ENCODE measurements around the gene CCDC91. TPM values are rescaled to one million over a fixed set of nuclear protein-coding genes. Genes with fewer than 3 reads are reported as not detected.
A peak's percentile ranks its signal among the peaks of the same experiment; 100 is the strongest.

CCDC91 gene
- total RNA-seq, 1 donor from 2014 or later: 12.0 TPM

GRCh38 chr12:28227251-28227650 is 37.0 kb downstream of the CCDC91 start:
- peaks cover 20% of the 10 kb centered on the region for H3K4me1 Mint-ChIP-seq
- H3K9me3 Mint-ChIP-seq: peaks cover 8% of the 10 kb centered on the region
- H3K27me3 Mint-ChIP-seq: peaks cover 3% of the 10 kb centered on the region
- DNase-seq: no peak
- no peak overlapping the region for H3K4me3 Mint-ChIP-seq
- intact Hi-C loops (cut with micrococcal nuclease): no loop called here
- H3K27ac Mint-ChIP-seq: no peak overlapping the region
- peaks cover 11% of the 10 kb centered on the region for H3K36me3 Mint-ChIP-seq (ENCODE audit: low read depth)

GRCh38 chr12:28231248-28231647 is 41.0 kb downstream of the CCDC91 start:
- H3K9me3 Mint-ChIP-seq: peaks cover 8% of the 10 kb centered on the region
- DNase-seq: no peak
- no peak overlapping the region for H3K27ac Mint-ChIP-seq
- H3K4me1 Mint-ChIP-seq: peaks cover 4% of the 10 kb centered on the region
- H3K36me3 Mint-ChIP-seq (ENCODE audit: low read depth): peaks cover 11% of the 10 kb centered on the region
- H3K27me3 Mint-ChIP-seq: peaks cover 3% of the 10 kb centered on the region
- H3K4me3 Mint-ChIP-seq: no peak overlapping the region
- intact Hi-C loops (cut with micrococcal nuclease): loop anchor here (2.0 kb wide), 1 partner anchor 22 kb away; no protein-coding TSS in a partner anchor

- peaks cover 4% of the 10 kb centered on the region for H3K4me1 Mint-ChIP-seq
- intact Hi-C loops (cut with micrococcal nuclease): no loop called here
- DNase-seq: no peak
- H3K27ac Mint-ChIP-seq: no peak overlapping the region
- H3K27me3 Mint-ChIP-seq: peaks cover 2% of the 10 kb centered on the region
- peaks cover 3% of the 10 kb centered on the region for H3K9me3 Mint-ChIP-seq
- no peak overlapping the region for H3K4me3 Mint-ChIP-seq
- peaks cover 5% of the 10 kb centered on the region for H3K36me3 Mint-ChIP-seq (ENCODE audit: low read depth)
Measured at GRCh38 chr12:28232211-28232928, 42.1 kb downstream of the CCDC91 start.

GRCh38 chr12:28234444-28234843 is 44.2 kb downstream of the CCDC91 start:
- Mint-ChIP-seq H3K27me3 (no peaks in the 10 kb centered on the region), H3K9me3 (no peaks in the 10 kb centered on the region), H3K27ac (no peak overlapping the region), H3K4me3 (no peak overlapping the region), H3K36me3 (ENCODE audit: low read depth) (peaks cover 2% of the 10 kb centered on the region), H3K4me1 (peaks cover 4% of the 10 kb centered on the region)
- intact Hi-C loops (cut with micrococcal nuclease): no loop called here
- no peak for DNase-seq

GRCh38 chr12:28235015-28235414 is 44.8 kb downstream of the CCDC91 start:
- intact Hi-C loops (cut with micrococcal nuclease): no loop called here
- Mint-ChIP-seq H3K36me3 (ENCODE audit: low read depth) (peaks cover 2% of the 10 kb centered on the region), H3K9me3 (no peaks in the 10 kb centered on the region), H3K27ac (no peak overlapping the region), H3K4me1 (peaks cover 4% of the 10 kb centered on the region), H3K27me3 (no peaks in the 10 kb centered on the region), H3K4me3 (no peak overlapping the region)
- DNase-seq: no peak

GRCh38 chr12:28235985-28236384 is 45.7 kb downstream of the CCDC91 start:
- H3K27me3 Mint-ChIP-seq: no peaks in the 10 kb centered on the region
- no peak overlapping the region for H3K4me3 Mint-ChIP-seq

GRCh38 chr12:28237423-28237822 is 47.2 kb downstream of the CCDC91 start:
- Mint-ChIP-seq H3K4me3 (no peak overlapping the region), H3K27ac (no peak overlapping the region), H3K27me3 (no peaks in the 10 kb centered on the region), H3K9me3 (peaks cover 6% of the 10 kb centered on the region), H3K36me3 (ENCODE audit: low read depth) (no peaks in the 10 kb centered on the region), H3K4me1 (no peaks in the 10 kb centered on the region)
- intact Hi-C loops (cut with micrococcal nuclease): no loop called here
- no peak for DNase-seq

More at GRCh38 chr12:28235985-28236384, 45.7 kb downstream of the CCDC91 start:
- H3K36me3 Mint-ChIP-seq (ENCODE audit: low read depth): no peaks in the 10 kb centered on the region
- H3K27ac Mint-ChIP-seq: no peak overlapping the region
- intact Hi-C loops (cut with micrococcal nuclease): no loop called here
- H3K4me1 Mint-ChIP-seq: peaks cover 3% of the 10 kb centered on the region
- H3K9me3 Mint-ChIP-seq: no peaks in the 10 kb centered on the region
- DNase-seq: no peak

- H3K4me3 Mint-ChIP-seq: no peak overlapping the region
- H3K27ac Mint-ChIP-seq: no peak overlapping the region
- no peaks in the 10 kb centered on the region for H3K36me3 Mint-ChIP-seq (ENCODE audit: low read depth)
- H3K27me3 Mint-ChIP-seq: no peaks in the 10 kb centered on the region
- peaks cover 6% of the 10 kb centered on the region for H3K9me3 Mint-ChIP-seq
- H3K4me1 Mint-ChIP-seq: no peaks in the 10 kb centered on the region
- no peak for DNase-seq
- intact Hi-C loops (cut with micrococcal nuclease): no loop called here
Measured at GRCh38 chr12:28239918-28240317, 49.7 kb downstream of the CCDC91 start.

GRCh38 chr12:28240853-28241252 is 50.6 kb downstream of the CCDC91 start:
- Mint-ChIP-seq H3K4me1 (no peaks in the 10 kb centered on the region), H3K9me3 (peaks cover 6% of the 10 kb centered on the region), H3K27ac (no peak overlapping the region), H3K27me3 (no peaks in the 10 kb centered on the region), H3K4me3 (no peak overlapping the region), H3K36me3 (ENCODE audit: low read depth) (no peaks in the 10 kb centered on the region)
- no peak for DNase-seq
- intact Hi-C loops (cut with micrococcal nuclease): no loop called here

- no peak for DNase-seq
- Mint-ChIP-seq H3K9me3 (peaks cover 6% of the 10 kb centered on the region), H3K27me3 (no peaks in the 10 kb centered on the region), H3K4me1 (no peaks in the 10 kb centered on the region), H3K27ac (no peak overlapping the region), H3K4me3 (no peak overlapping the region), H3K36me3 (ENCODE audit: low read depth) (no peaks in the 10 kb centered on the region)
- intact Hi-C loops (cut with micrococcal nuclease): no loop called here
Measured at GRCh38 chr12:28242129-28242495, 51.9 kb downstream of the CCDC91 start.

- peaks cover 6% of the 10 kb centered on the region for H3K9me3 Mint-ChIP-seq
- no peak overlapping the region for H3K4me3 Mint-ChIP-seq
Measured at GRCh38 chr12:28242496-28243309, 52.4 kb downstream of the CCDC91 start.

GRCh38 chr12:28243310-28243633 is 53.0 kb downstream of the CCDC91 start:
- intact Hi-C loops (cut with micrococcal nuclease): no loop called here
- no peak for DNase-seq
- no peaks in the 10 kb centered on the region for H3K36me3 Mint-ChIP-seq (ENCODE audit: low read depth)
- H3K4me1 Mint-ChIP-seq: peaks cover 5% of the 10 kb centered on the region
- H3K27ac Mint-ChIP-seq: no peak overlapping the region
- H3K9me3 Mint-ChIP-seq: peaks cover 6% of the 10 kb centered on the region
- H3K4me3 Mint-ChIP-seq: no peak overlapping the region
- H3K27me3 Mint-ChIP-seq: no peaks in the 10 kb centered on the region

More at GRCh38 chr12:28242496-28243309, 52.4 kb downstream of the CCDC91 start:
- intact Hi-C loops (cut with micrococcal nuclease): no loop called here
- Mint-ChIP-seq H3K4me1 (no peaks in the 10 kb centered on the region), H3K36me3 (ENCODE audit: low read depth) (no peaks in the 10 kb centered on the region), H3K27me3 (no peaks in the 10 kb centered on the region), H3K27ac (no peak overlapping the region)
- no peak for DNase-seq

GRCh38 chr12:28247806-28248205 is 57.5 kb downstream of the CCDC91 start:
- peaks cover 35% of the 10 kb centered on the region for H3K4me1 Mint-ChIP-seq
- H3K4me3 Mint-ChIP-seq: no peak overlapping the region
- no peaks in the 10 kb centered on the region for H3K9me3 Mint-ChIP-seq
- DNase-seq: no peak
- H3K36me3 Mint-ChIP-seq (ENCODE audit: low read depth): peaks cover 6% of the 10 kb centered on the region
- intact Hi-C loops (cut with micrococcal nuclease): no loop called here
- H3K27ac Mint-ChIP-seq: no peak overlapping the region
- H3K27me3 Mint-ChIP-seq: no peaks in the 10 kb centered on the region

- H3K4me3 Mint-ChIP-seq: peak overlapping the region; percentile 7
- DNase-seq: no peak
- no peaks in the 10 kb centered on the region for H3K9me3 Mint-ChIP-seq
- H3K36me3 Mint-ChIP-seq (ENCODE audit: low read depth): peaks cover 6% of the 10 kb centered on the region
- peaks cover 44% of the 10 kb centered on the region for H3K4me1 Mint-ChIP-seq
- H3K27me3 Mint-ChIP-seq: no peaks in the 10 kb centered on the region
- intact Hi-C loops (cut with micrococcal nuclease): no loop called here
- H3K27ac Mint-ChIP-seq: peak overlapping the region; percentile 44
Measured at GRCh38 chr12:28248555-28249145, 58.4 kb downstream of the CCDC91 start.

All from activated CD4-positive, alpha-beta T cell treated with anti-CD3 and anti-CD28 coated beads, Interleukin-2, amount 10 ng/mL, durations not matched to agents 24 days and 14 days (primary cell).